Astrocyte of the cerebellum (primary cell): ENCODE results near the gene CHST11.
A peak's percentile ranks its signal among the peaks of the same experiment; 100 is the strongest.

Source experiments
- DNase-seq: peaks from one replicate; pipeline ENCODE4 v3.0.0-alpha.2; 2011; ENCODE audit warnings: low read depth
- H3K4me3 ChIP-seq: 2 replicates; pipeline ENCODE4 v1.5.1; 2011; ENCODE audit warnings: mild to moderate bottlenecking, low read depth, low read length, moderate library complexity
- in situ Hi-C: cut with HindIII; loops from 2 replicates; pipeline ENCODE4 v1.10.0; 2017; ENCODE audit warnings: low sequenced_read_pairs
- TF ChIP-seq, protein P1 (sequence below): IDR thresholded peaks from 2 replicates; pipeline ENCODE4 v1.5.1; 2012; ENCODE audit warnings: low read length, low read depth, moderate library complexity, mild to moderate bottlenecking; ENCODE audit errors: missing control alignments

Gene CHST11

DNA sequence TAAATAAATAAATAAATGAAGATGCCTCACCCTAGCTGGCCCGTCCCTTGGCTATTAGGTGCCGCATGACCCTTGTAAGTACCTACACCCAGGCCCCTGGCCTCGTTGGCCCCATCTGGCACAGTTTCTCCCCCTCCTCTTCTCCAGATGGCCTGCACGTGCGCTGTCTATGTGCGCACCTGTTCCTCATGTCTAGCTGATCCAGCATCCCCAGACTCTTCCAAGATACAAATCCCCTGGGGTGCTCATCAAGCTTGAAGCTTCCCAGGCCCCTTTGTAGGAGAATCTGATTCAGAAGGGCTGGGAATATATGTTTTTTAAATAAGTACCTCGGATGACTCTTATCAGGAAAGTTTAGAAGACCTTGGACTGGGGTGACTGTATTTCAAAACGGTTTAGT, 133.3 kb downstream of the CHST11 start:
- DNase-seq: no peak
- TF ChIP-seq, protein P1, sequence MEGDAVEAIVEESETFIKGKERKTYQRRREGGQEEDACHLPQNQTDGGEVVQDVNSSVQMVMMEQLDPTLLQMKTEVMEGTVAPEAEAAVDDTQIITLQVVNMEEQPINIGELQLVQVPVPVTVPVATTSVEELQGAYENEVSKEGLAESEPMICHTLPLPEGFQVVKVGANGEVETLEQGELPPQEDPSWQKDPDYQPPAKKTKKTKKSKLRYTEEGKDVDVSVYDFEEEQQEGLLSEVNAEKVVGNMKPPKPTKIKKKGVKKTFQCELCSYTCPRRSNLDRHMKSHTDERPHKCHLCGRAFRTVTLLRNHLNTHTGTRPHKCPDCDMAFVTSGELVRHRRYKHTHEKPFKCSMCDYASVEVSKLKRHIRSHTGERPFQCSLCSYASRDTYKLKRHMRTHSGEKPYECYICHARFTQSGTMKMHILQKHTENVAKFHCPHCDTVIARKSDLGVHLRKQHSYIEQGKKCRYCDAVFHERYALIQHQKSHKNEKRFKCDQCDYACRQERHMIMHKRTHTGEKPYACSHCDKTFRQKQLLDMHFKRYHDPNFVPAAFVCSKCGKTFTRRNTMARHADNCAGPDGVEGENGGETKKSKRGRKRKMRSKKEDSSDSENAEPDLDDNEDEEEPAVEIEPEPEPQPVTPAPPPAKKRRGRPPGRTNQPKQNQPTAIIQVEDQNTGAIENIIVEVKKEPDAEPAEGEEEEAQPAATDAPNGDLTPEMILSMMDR: no peak
- no peak overlapping the region for H3K4me3 ChIP-seq
- in situ Hi-C loops: no loop called here

DNA sequence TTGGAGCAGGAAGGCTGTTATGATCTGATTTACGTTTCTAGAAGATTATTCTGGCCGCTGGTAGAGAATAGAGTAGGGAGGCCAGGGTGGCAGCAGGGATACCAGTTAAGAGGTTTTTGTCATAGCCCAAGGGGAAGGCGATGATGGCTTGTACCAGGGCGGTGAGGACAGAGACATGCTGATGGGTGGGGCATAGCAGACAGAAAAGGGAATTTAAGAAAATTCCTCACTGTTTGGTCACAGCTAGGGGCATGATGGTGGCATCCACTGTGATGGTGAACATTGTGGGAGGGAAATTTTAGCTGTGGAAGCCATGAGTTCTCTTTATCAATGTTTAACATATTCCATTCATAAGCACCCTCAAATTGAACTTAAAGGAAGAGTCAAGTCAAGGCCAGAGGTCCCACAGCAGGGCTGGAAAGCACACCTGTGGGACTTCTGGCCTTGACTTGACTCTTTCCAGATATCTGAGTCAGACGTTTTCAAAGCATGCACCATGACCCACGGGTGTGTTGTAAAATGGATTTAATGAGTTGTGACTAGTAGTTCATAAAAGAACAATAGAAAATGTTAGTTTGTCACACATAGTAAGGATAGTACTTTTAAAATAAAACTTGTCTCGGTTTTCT, 134.6 kb downstream of the CHST11 start:
- TF ChIP-seq, protein P1: no peak
- in situ Hi-C loops: no loop called here
- DNase-seq: no peak
- H3K4me3 ChIP-seq: no peak overlapping the region

DNA sequence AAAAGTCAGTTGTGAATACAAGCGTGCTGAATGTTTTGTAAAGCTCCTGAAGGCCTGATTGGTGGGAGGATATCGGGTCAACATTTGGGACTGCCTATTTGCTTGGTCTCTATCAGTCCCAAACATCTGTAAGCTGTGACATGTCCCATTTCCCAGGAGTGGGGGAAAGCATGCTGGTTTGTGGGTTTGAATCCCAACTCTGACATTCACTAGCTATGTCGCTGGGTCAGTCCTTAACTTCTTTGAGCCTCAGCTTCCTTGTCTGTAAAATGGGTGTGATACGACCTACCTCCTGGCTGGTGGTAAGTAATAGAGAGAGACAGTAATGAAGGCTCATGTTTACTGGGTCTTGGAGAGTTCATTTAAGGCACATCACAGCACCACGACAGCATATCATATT, 136.7 kb downstream of the CHST11 start:
- DNase-seq: no peak
- in situ Hi-C loops: no loop called here
- H3K4me3 ChIP-seq: no peak overlapping the region
- TF ChIP-seq, protein P1: no peak

DNA sequence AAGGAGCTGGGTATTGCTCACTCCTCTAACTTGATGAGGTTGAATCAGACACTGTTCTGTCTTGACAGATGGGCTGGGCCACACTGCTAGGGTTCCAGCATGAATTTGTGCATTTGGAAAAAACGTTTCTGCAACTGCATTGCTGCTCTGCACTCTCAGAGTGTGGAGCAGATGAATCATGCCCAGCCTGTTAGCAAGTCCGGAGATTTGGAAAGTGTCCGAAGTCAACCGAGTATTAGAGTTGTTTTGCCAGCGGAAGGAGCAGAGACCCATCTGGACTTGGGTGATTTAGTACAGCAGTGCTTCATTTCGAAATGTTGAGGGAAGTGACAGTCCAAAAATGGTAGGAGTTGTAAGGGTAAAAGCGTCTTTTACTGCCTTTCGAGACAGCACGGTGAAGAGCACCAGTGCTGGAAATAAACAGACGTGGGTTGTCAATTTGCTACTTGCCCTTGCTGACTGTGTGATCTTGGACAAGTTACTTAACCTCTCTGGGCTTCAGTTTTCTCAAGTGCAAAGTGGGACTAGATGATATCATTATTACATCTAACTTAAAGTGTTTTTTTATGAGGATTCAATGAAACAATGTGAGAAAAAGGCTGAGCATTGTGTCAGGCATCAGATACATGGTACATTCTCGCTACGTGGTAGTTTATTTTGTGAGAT, 139.5 kb downstream of the CHST11 start:
- TF ChIP-seq, protein P1: no peak
- no peak overlapping the region for H3K4me3 ChIP-seq
- peak; percentile 59 for DNase-seq
- in situ Hi-C loops: no loop called here

DNA sequence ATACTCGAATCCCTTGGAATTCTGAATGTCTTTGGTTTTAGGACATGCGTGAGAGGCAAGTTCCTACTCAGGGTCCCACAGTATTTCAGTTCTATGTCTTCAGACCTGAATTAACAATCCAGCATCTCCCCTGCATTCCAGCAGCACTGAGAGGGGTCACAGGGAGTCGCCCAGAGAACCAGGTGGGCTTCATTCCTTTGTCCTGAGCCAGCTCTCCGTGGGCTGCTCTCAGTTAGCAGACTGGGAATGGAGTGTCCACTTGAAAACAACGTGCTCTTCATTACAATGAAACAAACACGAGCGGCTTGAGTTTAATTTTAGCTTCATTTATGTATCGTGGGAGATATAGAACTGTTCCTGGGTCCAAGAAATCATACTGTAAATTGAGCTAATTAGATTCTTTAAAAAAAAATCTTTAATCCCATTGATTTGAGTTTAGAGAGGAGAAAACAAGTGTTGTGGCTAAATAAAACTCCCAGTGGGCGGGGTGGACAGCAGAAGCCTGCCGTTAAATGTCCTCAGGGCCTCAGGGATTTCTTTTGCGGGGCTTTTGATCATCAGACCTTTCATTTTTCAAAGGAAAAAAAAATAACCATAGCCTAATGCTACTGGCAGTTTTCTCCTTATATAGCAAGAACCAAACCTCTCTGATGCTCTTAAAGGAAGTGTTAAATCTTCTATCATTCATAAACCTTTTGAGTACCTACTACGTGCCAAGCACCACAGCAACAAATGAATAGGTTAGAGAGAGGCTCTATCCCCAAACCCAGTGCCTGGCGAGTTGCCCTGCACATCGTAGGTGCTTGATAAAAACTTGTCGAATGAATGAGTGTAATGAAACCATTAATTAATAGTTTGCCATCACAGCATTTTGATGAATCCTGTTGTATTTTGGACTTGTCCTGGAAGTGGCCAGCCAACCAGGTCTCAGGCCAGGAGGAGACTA, 140.4 kb downstream of the CHST11 start:
- in situ Hi-C loops: no loop called here
- no peak overlapping the region for H3K4me3 ChIP-seq
- TF ChIP-seq, protein P1: no peak

More for the DNA sequence above, 140.4 kb downstream of the CHST11 start:
- no peak for DNase-seq
